ENCODE data around the gene DNAH9. TPM values are rescaled to one million over a fixed set of nuclear protein-coding genes. Genes with fewer than 3 reads are reported as not detected.
A peak's percentile ranks its signal among the peaks of the same experiment; 100 is the strongest.
"Not testable (repeated sequence)": the region's sequence is repeated elsewhere in the genome, so short reads cannot be mapped to it uniquely, and the experiment has no call there.

DNAH9 gene
- total RNA-seq, 1 experiment from 2014 or later = 2.9 TPM

DNA sequence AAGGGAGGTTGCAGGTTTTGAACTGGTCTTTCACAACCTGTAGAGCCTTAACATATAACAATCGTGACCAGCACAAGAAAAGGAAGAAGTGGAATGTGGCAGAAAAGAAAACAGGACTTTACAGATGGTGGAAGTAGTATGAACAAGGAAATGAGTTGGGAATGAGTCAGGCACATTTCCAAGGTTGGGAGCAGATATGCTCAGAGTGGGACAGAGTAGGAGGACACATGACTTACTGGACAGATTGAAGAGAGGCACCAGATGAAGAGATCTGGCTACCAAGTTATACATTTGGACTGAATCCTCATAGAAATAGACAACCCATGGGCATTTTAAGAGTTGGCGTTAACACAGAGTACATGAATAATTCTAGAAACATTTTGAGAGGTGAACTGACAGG, 303.7 kb downstream of the DNAH9 start:
- in situ Hi-C loops (cut with HindIII; ENCODE audit: low pct_unique_long_range_greater_than_20kb, low sequenced_read_pairs) = no loop called here
- DNase-seq (ENCODE audit: low read depth, low spot score) = no peak

DNA sequence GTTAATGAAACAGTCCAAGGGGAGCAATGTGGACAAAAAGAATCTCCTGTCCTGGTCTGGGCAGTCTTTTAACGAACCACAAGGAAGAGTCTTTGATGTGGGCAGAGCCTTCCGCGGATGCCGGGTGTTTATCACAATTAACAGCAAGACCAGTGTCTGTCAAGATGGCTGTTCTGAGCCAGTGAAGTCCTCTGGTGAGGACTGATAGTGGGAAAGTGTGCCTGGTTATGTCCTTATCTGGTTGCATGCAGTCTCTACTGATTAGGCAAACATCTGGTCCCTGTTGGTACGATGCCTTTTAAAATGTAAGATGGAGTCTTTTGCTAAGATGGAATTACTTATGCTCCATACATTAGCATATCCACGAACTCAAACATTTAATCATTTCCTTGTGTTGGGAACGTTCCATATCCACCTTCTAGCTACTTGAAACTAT, 310.5 kb downstream of the DNAH9 start:
- DNase-seq (ENCODE audit: low read depth, low spot score) = no peak
- in situ Hi-C loops (cut with HindIII; ENCODE audit: low pct_unique_long_range_greater_than_20kb, low sequenced_read_pairs) = no loop called here

DNA sequence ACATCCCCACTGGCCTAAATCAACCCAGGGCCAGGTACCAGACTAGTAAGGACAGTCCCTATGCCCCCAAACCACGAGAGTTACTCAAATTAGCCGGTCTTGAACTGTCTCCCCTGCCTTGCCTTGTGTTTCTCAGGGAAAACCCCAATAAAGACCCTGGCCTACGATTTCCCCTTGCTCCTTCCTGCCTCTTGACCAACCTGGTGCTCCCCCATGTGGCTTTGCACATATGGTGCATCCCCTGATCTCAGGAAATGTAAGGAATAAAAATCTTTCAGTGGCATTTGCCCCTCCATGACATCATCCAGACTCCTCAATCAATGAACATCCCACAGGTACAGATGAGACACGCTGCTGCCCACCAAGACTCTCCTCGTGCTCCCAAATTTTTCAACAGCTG, 311.1 kb downstream of the DNAH9 start:
- DNase-seq (ENCODE audit: low read depth, low spot score) = peak; percentile 30
- in situ Hi-C loops (cut with HindIII; ENCODE audit: low pct_unique_long_range_greater_than_20kb, low sequenced_read_pairs) = no loop called here

DNA sequence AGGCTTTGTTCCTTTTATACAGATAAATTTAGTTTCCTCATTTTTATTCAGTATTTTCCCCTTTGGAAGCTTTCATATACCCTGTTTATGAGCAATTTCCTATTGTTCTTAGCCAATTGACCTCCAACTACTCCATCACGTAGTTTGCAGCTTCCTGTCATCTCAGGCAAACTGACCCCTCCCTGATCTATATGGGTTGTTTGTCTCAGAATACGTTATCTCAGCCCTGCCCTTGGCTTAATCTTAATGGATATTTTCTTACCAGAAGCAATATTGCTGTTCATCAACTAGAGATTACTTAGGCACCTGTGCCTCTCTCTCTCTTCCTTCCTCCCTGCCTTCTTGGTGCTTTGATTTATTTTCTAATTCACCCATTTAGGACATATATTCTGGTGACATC, 317.8 kb downstream of the DNAH9 start:
- no peak for DNase-seq (ENCODE audit: low read depth, low spot score)
- in situ Hi-C loops (cut with HindIII; ENCODE audit: low pct_unique_long_range_greater_than_20kb, low sequenced_read_pairs) = no loop called here

DNA sequence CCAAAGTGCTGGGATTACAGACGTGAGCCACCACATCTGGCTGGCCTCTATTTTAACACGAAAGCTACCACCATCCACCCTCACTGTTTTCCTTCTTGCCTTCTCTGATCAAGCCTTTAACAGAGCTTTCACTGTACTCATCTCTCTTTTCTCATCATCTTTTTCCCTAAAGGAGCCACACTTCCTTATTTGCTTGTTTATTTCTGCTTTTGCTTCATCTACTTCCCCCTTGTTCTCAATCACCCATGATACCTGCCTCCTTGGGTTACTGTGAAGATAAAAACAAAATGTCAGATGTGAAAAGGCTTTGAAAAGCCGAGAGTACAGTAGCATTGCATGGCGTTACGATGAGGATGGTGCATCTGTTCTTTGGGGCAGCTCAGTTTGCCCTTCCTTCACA, 319.1 kb downstream of the DNAH9 start:
- in situ Hi-C loops (cut with HindIII; ENCODE audit: low pct_unique_long_range_greater_than_20kb, low sequenced_read_pairs) = no loop called here
- DNase-seq (ENCODE audit: low read depth, low spot score) = no peak

DNA sequence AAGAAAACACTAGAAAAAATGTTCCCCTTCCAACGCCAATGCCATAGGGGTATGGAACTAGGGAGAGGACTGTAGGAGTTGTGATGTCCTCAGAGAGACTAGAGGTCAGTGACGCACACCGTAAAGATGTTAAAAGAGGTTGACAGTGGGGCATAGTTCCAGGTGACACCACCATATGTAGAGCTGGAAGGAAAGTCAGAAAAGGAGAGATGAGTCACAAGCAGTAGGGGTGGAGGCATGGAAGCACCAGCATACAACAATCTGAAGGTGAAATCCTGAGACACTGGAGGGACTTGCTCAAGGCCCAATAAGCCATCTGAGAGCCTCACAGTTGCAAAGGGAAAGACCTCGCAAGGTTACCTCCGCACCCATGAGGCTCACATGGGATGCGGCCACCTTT, 323.0 kb downstream of the DNAH9 start:
- in situ Hi-C loops (cut with HindIII; ENCODE audit: low pct_unique_long_range_greater_than_20kb, low sequenced_read_pairs) = no loop called here
- no peak for DNase-seq (ENCODE audit: low read depth, low spot score)

DNA sequence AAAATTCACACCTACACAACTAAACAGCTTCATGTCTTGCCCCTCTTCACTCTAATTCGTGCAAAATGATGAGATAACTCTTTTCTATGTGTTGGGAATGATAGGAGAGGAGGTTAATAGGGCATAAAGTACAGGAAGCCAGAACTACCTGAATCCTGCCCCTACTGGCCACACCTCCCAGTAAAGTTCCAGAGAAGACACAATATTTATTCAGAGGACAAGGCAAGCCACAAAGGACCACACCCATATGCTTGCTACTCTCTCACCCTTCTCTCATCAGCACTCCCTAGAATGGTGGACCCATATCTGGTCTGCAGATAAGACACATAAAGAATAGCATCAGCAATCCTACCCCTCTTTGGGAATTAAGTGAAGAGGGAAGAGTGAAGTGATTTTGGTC, 324.4 kb downstream of the DNAH9 start:
- in situ Hi-C loops (cut with HindIII; ENCODE audit: low pct_unique_long_range_greater_than_20kb, low sequenced_read_pairs) = no loop called here
- DNase-seq (ENCODE audit: low read depth, low spot score) = no peak

DNA sequence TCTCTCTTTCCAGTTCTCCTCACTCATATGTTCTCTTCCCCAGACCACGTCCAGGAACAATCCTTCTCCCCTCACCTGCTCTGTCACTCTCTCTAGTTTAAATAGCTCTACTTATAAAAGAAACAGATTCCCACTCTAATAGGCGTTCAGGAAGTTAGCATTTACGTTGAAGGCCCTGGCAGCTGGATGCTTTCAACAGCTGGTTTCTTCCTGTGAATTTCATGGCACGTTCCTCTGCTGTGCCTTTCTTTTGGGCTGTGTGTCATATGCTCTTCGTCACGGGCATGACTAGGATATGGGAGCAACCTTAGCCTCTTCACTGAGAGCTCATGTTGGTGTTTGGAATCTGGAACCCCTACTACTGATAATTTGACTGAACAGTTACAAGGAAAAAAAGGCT, 325.8 kb downstream of the DNAH9 start:
- in situ Hi-C loops (cut with HindIII; ENCODE audit: low pct_unique_long_range_greater_than_20kb, low sequenced_read_pairs) = no loop called here
- DNase-seq (ENCODE audit: low read depth, low spot score) = no peak

DNA sequence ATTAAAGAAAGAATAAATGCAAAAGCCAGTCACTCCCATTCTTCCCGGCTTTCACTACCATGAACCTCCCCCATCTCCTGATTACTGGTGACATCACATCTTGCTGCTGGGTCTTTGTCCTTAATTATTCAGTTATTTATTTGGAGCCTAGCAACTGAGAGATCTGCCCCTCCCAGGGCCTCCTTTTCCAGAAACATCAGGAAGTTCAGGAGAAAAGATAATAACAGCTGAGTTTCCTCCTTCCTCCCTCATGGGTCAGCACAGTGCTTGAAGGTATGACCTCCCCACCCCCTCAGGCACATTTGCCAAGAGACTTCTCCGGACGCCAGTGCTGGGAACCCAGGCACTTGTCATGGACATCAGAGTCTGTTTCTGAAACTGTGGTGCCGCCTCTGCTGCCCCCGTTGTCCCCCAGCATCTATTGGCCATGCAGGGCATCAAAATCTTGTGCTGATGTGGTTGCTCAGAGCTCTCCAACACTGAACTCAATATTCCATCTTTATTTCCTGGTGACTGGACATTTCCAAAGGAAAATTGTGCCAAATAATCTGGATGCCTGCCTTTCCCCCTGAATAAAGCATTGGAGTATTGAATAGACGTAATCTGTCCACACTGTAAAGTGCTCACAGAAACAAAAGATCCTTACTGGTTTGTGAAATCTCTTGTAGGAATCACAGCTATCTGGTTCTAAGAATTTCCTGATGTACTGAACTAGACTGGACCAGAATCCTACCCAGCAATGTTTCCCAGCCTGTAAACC, 327.2 kb downstream of the DNAH9 start:
- in situ Hi-C loops (cut with HindIII; ENCODE audit: low pct_unique_long_range_greater_than_20kb, low sequenced_read_pairs) = no loop called here
- DNase-seq (ENCODE audit: low read depth, low spot score) = no peak

DNA sequence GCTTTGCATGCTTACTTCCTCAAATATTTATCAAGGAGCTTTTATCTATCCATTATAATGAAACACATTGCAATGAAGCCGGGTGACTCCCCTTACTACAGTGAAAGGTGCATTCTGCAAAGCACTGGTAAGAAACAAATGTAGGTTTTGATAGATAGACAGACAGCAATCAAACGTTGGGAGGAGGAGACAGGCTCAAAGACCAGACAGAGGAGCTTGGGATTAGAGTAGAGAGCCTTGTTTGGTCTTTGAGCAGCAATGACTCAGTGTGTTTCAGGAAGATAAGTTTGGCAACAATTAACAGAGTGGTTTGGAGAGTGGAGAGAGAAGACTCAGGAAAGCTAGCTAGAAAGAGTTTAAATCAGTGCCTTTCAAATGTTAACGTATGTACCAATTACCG, 330.2 kb downstream of the DNAH9 start:
- in situ Hi-C loops (cut with HindIII; ENCODE audit: low pct_unique_long_range_greater_than_20kb, low sequenced_read_pairs) = no loop called here

DNA sequence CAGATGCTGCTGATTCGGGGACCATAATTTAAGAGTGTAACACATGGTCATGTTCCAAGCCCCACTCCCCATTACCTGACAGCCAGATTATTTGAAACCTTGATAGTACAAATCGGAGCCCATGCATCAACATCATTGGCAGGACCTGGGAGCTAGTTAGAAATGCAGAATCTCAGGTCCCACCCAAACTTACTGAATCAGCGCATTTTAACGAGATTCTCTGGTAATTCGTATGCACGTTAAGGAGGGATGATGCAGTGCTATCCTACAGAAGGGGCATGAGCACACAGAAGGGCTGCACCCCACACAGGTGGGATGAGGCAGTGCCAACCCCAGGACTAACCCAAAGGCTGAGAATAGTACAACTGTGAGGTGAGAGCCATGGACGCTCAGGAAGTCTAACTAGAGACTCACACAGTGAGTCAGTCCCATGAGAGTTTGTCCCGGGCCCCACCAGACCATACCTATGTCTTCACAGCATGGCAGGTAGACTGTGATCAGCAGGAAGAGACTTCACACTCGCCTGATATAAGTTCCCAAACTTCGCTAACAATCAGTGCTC, 334.1 kb downstream of the DNAH9 start:
- in situ Hi-C loops (cut with HindIII; ENCODE audit: low pct_unique_long_range_greater_than_20kb, low sequenced_read_pairs) = no loop called here
- no peak for DNase-seq (ENCODE audit: low read depth, low spot score)

More for the DNA sequence above, 330.2 kb downstream of the DNAH9 start:
- DNase-seq (ENCODE audit: low read depth, low spot score) = no peak

DNA sequence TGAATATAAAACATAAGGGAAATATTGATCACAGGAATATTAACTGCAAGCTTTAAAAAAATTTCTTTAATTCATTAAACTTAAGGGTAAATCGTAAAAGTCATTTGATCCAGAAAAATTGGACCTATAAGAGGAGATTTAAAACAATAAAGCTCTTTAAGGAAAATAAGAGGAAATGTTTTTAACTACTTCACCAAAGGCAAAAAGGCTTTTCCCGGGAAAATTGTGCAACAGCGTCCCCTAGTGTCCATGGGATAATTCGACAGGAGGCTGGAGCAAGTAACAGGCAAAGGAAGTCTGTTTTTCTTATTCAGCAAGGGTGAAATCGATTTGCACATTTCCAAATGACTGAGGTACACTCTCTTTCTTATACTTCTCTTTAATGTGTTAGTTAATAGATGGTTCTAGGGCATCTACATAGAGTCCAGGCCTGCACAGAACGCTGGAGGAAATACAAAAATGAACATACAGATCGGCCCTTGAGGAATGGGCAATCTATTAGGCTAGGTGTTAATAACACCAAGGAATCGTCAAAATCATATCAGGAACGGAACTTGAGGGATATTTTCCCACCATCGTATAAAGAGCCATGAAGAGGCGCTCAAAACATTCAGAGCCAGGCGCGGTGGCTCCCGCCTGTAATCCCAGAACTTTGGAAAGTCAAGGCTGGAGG, 337.6 kb downstream of the DNAH9 start:
- in situ Hi-C loops (cut with HindIII; ENCODE audit: low pct_unique_long_range_greater_than_20kb, low sequenced_read_pairs) = no loop called here
- DNase-seq (ENCODE audit: low read depth, low spot score) = peak; percentile 77

DNA sequence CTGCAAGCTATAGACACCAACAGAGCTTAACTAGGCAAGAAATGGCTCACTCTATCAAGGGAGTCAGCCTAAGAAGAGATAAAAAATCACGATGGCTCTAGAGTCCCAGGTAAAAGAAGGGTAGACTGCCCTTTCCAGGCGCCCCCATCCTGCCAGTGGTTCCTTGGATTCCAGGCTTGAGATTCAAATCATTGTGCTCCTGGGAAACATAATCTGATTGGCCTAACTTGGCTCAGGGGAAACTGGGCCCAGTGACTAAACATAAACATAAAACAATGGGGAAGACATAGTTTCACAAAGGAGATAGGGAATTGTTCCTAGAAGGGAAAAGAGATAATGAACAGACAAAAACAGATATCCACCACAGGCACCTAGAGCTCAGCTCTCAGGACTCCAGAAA, 342.6 kb downstream of the DNAH9 start:
- in situ Hi-C loops (cut with HindIII; ENCODE audit: low pct_unique_long_range_greater_than_20kb, low sequenced_read_pairs) = no loop called here

DNA sequence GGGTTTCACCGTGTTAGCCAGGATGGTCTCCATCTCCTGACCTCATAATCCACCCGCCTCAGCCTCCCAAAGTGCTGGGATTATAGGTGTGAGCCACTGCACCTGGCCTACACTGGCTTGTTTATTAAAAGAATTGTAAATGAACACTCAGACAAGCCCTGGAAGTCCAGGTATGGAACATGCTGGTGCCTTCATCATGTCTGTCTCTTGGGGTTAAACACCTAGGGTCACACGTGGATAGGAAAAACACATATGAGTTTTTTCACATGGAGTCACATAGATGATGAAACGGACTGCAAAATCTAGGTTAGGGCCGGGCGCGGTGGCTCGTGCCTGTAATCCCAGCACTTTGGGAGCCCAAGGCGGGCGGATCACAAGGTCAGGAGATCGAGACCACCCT, 344.8 kb downstream of the DNAH9 start:
- DNase-seq (ENCODE audit: low read depth, low spot score); in situ Hi-C loops (cut with HindIII; ENCODE audit: low pct_unique_long_range_greater_than_20kb, low sequenced_read_pairs): not testable (repeated sequence)

More for the DNA sequence above, 342.6 kb downstream of the DNAH9 start:
- DNase-seq (ENCODE audit: low read depth, low spot score) = no peak

DNA sequence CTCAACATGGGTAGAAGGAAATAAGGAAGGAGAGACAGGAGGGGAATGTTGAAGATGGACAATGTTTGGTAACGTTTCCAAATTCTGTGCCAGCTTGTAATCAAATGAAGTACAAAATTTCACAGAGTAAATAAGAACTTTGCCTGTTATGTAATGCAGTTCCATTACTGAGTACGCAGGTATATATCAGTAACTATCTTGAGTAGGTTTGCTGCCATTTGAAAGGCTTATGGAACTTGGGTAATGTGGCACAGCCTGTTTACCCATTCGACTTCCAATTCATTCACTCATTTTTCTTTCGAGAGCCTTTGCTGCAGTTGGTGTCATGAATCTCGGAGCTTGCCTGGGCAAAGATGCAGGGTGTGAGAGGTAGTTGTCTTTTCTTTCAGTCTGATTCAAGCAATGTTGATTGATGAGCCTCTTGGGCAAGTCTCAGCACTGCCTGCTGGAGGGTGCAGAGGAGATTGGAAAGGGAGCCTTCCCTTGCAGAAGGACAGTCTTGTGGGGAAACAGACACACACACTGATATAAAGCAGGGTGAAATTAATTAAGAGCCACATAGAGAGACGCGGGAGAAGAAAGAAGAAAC, 345.6 kb downstream of the DNAH9 start:
- in situ Hi-C loops (cut with HindIII; ENCODE audit: low pct_unique_long_range_greater_than_20kb, low sequenced_read_pairs) = no loop called here
- no peak for DNase-seq (ENCODE audit: low read depth, low spot score)

DNA sequence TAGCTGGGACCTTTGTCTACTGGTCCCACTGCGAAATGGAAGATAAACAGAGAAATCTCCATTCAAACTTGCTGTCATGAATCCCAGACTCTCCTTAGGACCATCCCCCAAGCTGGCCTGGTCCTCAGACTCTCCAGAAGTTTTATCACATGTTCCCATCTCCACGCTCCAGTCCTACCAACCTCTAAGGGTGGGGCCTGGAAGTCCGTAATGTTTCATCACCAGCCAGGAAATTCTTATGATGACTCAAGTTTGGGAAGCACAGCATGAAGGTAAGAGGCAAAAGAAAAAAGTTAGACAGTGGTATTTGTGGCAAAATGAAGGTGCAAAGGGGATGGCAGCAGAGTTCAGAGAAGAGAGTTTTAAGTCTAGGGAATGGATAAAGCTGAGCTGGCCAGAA, 346.3 kb downstream of the DNAH9 start:
- in situ Hi-C loops (cut with HindIII; ENCODE audit: low pct_unique_long_range_greater_than_20kb, low sequenced_read_pairs) = no loop called here
- no peak for DNase-seq (ENCODE audit: low read depth, low spot score)

DNA sequence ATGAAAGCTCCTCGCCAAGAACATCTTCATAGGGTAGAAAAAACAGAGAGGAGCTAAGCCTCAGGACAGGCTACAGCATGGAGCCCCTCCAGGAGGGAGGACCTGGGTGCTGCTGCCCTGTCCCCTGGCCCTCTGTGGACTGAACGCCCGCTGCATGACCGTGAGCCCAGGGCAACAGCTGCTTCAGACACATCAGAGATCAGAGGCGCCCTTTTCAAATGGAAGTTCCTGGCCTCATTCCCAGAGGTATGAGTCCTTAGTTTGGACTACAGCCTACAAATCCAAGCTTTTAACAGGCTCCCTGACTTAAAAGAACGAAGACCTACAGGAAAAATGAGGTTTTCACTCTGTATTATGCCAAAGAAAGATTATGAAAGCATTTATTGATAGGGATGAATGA, 350.5 kb downstream of the DNAH9 start:
- in situ Hi-C loops (cut with HindIII; ENCODE audit: low pct_unique_long_range_greater_than_20kb, low sequenced_read_pairs) = no loop called here
- no peak for DNase-seq (ENCODE audit: low read depth, low spot score)

DNA sequence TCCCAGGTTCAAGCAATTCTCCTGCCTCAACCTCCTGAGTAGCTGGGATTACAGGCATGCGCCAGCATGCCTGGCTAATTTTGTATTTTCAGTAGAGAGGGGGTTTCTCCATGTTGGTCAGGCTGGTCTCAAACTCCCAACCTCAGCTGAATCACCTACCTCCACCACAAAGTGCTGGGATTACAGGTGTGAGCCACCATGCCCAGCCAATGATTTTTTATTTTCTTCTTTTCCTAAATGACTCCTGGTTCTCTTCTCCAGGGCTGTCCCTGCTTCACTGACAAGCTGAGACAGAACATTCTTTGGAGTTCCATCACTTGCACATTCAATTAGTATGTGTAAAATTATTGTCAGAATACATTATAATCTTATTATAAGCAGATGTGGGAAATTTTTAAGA, 351.3 kb downstream of the DNAH9 start:
- in situ Hi-C loops (cut with HindIII; ENCODE audit: low pct_unique_long_range_greater_than_20kb, low sequenced_read_pairs); DNase-seq (ENCODE audit: low read depth, low spot score): not testable (repeated sequence)
